GM18526 (cell line): ENCODE data around the gene ARHGAP25.

Source experiments
- POLR2A ChIP-seq: IDR thresholded peaks from 3 replicates; pipeline ENCODE4 v1.6.1; 2011; ENCODE audit not compliant: insufficient read length; ENCODE audit errors: extremely low read depth

ARHGAP25 gene

DNA sequence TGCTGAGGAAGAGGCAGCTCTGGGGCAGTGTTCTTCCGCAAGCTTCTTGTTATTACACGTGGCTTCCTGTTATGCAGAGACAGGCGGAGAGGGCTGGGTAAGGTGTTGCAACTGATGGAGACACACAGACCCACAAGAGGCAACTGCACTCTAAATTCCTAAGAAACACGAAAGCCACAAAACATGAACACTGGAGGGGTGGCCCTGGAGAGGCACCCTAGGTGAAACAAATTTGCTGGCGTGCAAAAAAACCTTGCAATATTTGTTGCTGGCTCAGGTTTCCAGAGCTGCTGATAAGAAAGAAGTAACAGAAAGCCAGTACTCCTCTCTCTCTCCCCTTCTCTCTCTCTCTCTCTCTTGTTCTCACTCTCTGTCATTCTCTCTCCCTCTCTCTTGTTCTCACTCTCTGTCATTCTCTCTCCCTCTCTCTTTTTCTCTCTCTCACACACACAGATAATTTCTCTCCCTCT is 31.8 kb downstream of the ARHGAP25 start:
- TF ChIP-seq POLR2A = no peak

- no peak for TF ChIP-seq POLR2A
Observed at GRCh38 chr2:68767031-68767961, 32.7 kb downstream of the ARHGAP25 start.

DNA sequence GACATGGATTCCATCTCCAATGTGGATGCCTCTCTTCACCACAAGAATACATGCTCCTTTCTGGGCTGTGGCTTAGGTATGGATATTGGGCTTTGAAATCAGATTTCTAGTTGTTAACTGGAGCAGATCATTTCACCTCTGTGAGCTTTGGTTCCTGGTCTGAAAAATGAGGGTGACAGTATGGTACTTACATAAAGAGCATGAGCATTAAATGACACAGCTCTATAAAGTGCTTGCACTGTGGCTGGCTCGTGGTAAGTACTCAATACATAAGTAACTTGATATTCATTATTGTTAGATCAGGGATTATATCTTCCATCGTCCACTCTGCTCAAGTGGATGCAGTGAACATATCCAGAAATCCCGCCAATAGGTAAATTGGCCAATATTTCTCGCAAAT is 33.4 kb downstream of the ARHGAP25 start:
- TF ChIP-seq POLR2A = no peak

DNA sequence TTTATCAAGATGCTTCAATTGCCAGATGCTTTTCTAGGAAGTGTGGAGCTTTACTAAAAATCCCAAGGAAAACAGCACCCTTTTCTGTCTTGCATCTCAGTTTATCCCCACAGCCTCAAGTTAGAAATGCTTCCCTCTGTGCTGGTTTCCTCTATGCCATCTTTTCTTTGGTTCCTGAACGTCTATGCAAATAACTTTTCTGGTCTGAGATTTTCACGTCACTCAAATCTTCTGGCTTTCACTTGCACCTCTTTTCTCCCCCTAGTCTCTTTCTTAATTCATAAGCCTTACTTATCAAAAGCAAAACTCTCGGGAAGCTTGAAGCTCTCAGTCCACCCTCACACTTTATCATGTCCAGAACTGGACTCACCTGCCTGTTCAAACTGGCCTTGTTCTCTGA is 33.9 kb downstream of the ARHGAP25 start:
- no peak for TF ChIP-seq POLR2A

DNA sequence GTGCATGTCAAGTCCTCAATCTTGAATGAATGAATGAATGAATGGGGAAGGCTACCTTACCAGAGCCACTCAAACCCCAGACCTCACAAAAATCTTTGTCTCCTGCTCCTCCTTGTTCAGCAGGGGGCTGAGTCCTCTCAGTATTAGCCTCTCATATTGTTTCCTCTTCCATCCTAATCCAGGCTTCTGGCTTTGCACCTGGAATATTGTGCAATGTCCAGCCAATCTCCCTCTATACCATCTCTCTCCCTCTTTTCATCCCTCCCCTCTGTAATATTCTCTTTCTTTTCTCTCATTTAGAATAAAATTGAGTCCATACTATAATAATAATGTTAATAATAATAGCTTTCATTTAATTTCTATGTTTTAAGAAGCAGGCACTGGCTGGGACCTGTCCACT is 34.3 kb downstream of the ARHGAP25 start:
- no peak for TF ChIP-seq POLR2A

- TF ChIP-seq POLR2A = no peak
Observed at GRCh38 chr2:68769586-68770270, 35.1 kb downstream of the ARHGAP25 start.

DNA sequence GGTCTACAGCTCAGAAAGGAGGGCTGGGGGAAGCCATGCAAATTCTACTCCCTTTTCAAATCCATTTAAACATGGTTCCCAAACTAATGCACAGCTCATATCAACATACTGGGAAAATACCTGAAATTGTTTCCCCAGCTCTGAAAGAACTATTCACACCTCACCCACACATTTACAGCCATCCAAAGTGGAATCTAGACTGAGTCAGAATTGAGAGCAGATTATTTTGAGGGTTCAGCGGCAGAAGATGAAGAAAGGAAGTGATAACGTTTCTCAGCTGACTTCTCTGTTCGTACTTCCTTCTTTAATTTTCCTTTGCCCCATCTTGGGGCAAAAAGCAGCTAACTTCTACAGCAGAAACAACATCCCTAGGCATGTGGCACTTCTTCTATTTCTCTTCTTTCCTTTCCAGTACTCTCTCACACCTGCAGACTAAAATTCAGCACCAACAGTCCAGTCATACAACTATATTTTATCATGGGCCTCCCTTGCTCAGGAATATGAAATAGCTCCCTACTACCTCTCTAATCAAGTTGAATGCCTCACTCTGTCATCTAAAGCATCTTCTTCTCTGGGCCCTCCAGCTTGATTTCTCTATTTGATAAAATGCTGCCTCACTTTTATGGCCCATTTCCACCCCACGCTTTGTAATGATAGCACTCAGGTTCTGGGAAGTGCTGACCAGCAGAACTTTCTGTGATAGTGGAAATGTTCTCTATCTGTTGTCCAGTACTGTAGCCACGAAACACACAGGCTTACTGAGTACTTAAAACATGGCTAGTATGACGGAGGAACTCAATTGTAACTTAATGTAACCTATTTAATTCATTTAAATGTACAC is 35.9 kb downstream of the ARHGAP25 start:
- no peak for TF ChIP-seq POLR2A

DNA sequence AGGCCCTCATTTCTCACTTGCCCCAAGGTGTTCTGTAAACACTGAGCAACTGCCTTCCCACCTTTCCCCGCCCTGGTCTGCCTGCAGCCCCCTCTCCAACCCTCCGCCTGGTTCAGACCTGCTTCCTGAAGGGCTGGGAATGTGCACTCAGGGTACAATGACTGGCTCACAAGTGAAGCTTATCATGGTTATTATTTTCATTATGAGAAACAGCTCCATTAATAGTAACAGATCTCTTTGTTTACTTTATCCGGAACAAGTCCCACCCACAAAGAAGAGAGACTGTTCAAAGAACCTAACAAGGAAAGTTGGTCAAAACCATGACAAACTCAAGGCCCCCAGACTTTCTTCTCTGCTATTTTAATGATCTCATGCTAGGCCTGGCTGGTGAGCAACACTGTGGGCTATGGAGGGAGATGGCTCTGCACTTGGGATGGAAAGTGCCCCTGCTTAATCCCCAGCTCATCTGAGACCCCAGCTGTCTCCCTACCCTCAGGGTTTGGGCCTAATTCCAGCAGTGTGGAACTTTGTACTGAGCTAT is 36.7 kb downstream of the ARHGAP25 start:
- no peak for TF ChIP-seq POLR2A

DNA sequence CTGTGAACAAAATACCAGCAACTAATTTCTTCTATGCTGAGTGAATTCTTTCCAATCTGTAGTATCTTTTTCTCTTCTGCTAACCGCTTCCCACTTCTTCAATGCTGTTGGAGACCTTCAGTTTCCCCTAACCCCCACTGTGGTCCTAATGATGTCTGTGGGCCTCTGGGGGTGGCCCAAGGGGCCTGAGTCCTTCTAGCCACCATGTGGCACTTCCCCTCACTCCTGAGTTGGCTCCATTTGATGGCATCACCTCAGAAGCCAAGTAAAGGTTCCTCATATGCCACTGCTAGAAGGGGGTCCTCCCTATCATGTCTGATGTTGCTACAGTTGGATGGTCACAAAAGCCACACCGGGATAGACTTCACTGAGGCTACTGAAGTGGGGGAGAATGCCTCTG is 37.5 kb downstream of the ARHGAP25 start:
- no peak for TF ChIP-seq POLR2A

DNA sequence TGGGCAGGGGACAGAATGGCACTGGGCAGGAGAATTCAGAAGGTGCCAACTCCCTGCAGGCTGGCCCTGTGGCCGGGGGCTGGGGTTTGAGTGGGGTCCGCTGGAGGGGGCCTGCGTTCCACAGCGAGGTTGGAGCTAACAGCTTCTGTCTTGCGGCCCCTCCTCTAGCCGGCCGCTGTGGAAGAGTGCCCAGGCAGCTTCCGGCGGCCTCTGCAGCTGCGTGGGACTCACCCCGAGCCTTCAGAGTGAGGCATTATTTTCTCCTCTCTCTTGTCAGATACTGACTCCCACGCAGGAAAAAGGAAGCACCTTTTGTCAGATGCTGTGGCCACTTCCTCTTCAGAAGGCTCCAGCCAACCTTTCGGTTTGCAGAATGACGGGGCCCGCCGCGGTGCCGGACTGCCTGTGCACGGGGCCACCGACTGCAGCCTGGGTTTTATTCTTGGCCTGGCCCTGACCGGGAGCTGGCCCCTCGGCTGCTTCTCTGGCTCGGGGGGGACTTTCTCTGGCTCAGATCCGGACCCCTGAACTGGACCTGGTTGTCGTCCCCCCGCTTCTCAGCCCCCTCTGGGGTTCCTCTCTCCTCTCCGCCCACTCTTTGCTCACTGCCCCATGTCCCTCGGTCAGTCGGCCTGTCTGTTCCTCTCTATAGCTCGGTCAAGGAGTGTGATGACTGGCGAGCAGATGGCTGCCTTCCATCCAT is 40.1 kb downstream of the ARHGAP25 start:
- no peak for TF ChIP-seq POLR2A

- TF ChIP-seq POLR2A = no peak
Observed at GRCh38 chr2:68775272-68775842, 40.7 kb downstream of the ARHGAP25 start.

GRCh38 chr2:68776124-68776523 is 41.5 kb downstream of the ARHGAP25 start:
- no peak for TF ChIP-seq POLR2A

- TF ChIP-seq POLR2A = no peak
Observed at GRCh38 chr2:68779595-68779994, 45.0 kb downstream of the ARHGAP25 start.

GRCh38 chr2:68784188-68784587 is 49.6 kb downstream of the ARHGAP25 start:
- TF ChIP-seq POLR2A = no peak

DNA sequence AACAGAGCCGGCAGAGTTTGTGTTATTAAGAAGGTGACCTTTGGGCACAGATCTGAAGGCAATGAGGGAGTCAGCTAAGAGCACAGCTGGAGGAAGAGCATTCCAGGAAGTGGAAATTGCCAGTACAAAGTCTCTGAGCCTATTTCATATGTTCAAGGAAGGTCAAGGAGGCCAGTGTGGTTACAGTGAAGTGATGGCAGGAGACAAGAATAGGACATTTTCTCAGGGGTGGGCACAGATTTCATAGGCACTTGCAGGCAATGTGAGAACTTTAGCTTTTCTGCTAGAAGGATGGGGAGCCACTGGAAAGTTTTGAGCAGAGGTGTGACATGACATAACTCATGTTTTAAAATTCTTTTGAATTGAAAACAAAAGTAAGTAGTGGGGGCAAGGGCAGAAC is 50.3 kb downstream of the ARHGAP25 start:
- no peak for TF ChIP-seq POLR2A

DNA sequence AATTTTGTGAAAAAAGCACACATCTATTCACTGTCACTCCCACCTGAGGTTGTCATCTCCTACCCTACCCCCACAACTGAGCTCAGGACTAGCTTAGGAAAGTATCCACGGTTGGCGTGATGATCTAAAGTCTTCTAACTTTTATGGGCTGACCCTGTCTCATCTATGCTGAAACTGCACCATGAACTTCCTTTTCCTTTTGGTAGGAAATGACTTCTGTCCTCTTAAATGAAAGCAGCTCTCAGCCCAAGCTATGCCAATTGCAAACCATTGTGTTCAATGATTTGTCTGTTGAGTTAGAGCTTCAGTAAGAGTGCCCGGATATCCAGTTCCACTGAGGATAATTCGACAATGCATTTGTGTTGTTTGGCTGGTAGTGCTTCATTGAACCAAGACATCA is 52.7 kb downstream of the ARHGAP25 start:
- TF ChIP-seq POLR2A = no peak
